Measurements from ENCODE around the gene PLPPR2.

- TF ChIP-seq, protein P1, sequence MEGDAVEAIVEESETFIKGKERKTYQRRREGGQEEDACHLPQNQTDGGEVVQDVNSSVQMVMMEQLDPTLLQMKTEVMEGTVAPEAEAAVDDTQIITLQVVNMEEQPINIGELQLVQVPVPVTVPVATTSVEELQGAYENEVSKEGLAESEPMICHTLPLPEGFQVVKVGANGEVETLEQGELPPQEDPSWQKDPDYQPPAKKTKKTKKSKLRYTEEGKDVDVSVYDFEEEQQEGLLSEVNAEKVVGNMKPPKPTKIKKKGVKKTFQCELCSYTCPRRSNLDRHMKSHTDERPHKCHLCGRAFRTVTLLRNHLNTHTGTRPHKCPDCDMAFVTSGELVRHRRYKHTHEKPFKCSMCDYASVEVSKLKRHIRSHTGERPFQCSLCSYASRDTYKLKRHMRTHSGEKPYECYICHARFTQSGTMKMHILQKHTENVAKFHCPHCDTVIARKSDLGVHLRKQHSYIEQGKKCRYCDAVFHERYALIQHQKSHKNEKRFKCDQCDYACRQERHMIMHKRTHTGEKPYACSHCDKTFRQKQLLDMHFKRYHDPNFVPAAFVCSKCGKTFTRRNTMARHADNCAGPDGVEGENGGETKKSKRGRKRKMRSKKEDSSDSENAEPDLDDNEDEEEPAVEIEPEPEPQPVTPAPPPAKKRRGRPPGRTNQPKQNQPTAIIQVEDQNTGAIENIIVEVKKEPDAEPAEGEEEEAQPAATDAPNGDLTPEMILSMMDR (conservative IDR thresholded peaks at IDR 0.05; ENCODE audit: low read length) = no peak
- TF ChIP-seq EZH2phosphoT487 (IDR thresholded peaks at IDR 0.05; ENCODE audit: borderline replicate concordance) = no peak
Measured at GRCh38 chr19:11349171-11349570, 6.1 kb upstream of the PLPPR2 start.

Data from Loucy (cell line).